Stimulated activated naive CD4-positive, alpha-beta T cell treated with Interleukin-2 at 50 U/mL for 16 hours (primary cell): Measurements from ENCODE around the gene ABHD2.
"Not testable (repeated sequence)": the region's sequence is repeated elsewhere in the genome, so short reads cannot be mapped to it uniquely, and the experiment has no call there.

Source experiments
- DNase-seq: peaks from one replicate; lab custom pipeline; 2025; lab: John Stamatoyannopoulos, UW

Gene ABHD2

DNA sequence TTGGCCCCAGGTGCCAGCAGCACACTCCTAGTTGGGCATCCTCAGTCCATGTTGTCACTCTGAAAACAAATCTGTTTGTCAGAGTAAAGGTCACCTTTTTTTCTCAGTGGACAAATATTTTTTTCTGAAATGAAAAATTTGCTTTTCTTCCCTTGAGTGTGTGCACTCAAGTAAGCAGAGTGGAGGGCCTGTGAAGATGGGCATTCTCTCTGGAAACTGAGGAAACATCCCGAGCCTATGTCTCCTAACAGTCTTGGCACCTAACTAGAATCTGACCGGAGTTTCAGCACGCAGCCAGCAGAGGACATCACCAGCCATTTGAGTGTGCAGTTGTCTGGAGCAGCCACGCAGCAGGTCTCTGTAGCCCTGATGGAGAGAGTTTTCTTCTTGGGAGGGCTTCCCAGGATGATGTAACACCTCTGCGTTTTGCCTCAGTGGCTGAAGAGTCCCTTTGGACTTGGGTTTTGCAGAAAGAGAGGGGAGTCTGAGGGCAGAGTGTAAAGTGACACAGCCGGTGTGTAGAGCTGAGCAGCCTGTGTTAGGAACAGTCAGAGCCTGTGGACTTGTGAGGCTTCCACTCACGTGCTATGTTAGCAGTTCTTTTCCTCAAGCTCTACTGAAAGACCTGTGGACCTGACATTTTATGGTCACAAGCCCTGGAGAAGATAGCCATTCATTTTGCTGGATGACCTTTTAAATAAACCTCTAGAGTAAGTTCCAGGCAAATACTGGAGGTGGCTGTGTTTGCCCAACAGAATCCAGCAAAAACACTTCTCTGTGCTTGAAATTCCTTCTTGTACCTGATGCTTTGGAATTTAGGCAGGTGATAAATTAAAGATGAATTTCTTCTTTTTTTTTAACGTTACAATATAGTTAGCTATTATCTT is 51.6 kb downstream of the ABHD2 start:
- DNase-seq, result no peak

DNA sequence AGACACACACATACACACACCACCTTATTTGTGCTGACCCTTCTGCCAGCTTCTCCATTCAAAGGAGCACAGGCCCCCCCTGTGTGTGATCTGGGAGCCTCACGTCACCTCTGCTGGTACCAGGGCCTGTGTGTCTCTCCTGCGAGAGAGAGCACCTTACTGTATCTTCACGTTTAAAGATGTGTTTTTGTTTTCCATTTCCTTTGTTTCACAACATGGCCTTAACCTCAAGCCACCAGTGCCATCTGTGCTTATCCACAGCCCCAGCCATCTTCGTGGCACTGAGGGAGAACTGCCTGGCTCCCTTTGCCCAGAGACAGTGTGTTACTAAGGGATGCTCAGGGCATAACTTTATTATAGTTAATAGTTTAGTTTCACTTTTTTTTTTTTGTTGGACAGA is 52.3 kb downstream of the ABHD2 start:
- DNase-seq, result no peak

DNA sequence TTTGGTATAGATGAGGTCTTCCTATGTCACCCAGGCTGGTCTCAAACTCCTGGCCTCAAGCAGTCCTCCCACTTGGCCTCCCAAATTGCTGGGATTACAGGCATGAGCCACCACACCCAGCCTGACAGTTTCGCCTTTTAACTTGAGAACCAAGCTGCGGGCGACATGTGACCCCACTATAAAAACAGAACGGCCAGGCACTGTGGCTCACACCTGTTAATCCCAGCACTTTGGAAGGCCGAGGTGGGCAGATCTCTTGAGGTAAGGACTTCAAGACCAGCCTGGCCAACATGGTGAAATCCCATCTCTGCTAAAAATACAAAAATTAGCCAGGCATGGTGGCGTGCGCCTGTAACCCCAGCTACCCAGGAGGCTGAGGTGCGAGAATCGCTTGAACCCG is 52.9 kb downstream of the ABHD2 start:
- not testable (repeated sequence) for DNase-seq

DNA sequence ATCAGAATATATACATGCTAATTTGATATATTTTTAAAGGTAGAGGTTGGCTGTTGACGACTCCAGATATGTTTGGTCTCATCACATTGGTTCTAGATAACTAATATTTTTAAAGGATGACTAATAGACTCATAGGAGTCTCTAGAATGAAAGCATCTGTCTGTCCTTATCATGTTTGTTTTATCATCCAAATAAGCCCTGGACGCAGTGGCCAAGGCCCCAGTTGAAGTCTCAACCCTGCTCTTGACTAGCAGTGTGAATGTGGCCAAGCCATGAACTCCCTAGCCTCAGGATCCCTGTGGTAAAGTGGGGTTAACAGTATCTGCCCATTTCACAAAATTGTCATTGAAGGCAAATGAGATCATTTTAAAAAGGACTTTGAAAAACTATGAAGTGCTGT is 53.6 kb downstream of the ABHD2 start:
- DNase-seq, result no peak

DNA sequence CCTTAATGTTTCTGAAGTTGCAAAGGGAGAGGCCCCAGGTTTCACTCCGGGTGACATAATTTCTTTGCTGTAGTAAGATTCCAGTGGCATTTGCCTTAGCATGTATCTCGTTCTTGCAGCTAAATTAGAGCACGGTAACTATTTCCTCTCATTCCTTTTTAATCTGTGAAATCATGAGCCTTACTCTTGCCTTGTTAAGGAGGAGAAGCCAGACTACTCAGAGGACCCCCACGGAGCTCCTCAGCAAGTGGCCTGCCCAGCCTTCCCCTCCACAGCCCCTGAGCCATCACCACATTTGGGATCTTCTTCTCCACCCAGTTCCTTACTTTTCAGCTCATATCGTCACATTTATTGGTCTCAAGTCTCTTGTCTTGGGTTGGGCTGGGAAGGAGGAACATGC is 54.2 kb downstream of the ABHD2 start:
- DNase-seq, result no peak

DNA sequence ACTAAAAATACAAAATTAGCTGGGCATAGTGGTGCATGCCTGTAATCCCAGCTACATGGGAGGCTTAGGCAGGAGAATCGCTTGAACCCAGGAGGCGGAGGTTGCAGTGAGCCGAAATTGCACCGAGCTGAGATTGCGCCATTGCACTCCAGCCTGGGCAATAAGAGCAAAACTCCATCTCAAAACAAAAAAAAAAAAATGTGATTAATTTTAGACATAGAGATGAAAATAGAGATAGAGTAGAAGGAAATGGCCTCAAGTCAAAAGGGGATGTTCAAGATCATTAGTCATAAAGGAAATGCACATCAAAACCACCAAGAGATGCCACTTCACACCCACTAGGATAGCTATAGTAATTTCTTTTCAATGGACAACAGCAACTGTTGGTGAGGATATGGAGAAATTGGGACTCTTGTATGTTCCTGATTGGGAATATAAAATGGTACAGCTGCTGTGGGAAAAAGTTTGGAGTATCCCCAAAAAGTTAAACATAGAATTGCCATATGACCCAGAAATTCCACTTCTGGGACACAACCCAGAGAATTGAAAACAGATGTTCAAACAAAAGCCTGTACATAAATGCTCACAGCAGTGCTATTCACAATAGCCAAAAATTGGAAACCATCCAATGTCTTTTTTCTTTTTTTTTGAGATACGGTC is 55.4 kb downstream of the ABHD2 start:
- DNase-seq, result no peak

DNA sequence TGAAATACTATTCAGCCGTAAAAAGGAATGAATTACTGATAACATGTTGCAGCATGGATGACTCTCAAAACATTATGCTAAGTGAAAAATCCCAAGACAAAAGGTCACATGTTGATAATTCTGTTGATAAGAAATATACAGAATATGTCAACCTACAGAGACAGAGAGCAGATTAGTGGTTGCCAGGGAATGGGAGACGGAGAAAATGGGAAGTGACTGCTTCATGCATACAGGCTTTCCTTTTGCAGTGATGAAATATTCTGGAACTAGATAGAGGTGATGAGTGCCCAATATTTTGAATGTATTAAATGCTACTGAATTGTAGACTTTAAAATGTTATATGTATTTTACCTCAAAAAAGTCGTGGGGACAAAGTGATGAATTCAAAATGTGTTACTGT is 56.2 kb downstream of the ABHD2 start:
- DNase-seq, result no peak

DNA sequence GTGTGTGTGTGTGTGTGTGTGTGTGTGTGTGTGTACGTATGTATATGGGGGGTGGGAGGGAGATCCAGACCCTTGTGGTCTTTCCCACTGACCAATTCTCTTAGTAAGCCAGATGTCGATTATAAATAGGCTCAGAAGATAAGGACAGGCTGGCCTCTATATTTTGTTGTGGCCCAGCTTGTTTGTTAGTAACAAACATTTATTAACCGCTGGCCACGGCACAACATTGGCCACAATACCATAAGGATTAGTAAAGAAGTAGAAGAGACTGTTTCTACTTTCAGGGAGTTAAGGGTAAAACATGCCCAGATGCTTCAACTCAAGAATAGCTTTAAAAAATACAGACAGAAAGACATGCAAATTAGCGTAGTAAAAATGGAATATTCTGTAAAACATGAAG is 58.1 kb downstream of the ABHD2 start:
- no peak for DNase-seq

DNA sequence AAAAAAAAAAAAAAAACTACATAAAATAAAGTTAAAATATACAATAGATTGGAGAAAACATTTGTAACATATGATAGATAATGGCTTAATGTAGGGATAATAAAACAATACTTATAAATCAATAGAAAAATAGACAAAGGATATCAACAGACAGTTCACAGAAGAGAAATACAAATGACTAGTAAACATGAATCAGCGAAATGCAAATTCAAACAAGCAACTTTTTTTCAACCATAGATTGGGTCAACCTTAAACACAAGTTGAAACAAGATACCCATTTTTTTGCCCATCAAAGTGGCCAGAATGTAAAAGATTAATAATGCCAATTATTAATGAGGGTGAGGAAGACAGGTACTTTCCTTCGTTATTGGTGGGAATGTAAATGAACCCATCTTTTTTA is 59.9 kb downstream of the ABHD2 start:
- DNase-seq, result no peak

DNA sequence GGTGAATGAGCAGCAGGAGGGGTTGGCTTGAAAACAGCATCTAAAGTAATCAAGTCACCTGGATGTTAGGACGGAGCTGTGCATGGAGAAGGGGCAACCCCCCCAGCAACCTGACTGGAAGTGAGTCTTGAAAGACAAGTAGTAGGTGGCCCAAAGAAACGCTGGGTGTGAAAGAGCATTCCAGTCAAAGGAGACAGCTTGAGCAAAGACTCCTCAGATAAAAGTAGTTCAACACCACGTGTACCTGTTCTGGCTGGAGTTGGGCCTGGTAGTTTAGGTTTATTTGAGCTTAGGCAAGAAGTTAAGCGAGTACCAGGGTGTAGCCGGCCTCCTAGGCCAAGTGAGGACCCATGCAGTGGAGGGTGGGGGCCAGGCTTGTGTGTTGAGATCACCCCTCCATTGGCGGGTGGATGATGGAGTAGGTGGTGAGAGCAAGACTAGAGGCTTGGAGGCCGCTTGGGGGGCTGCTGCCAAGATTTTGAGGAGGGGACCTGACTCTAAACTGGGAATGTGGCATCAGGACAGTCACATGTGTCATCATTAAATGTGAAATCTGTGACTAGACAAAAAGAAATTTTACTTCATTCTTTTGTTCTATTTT is 61.3 kb downstream of the ABHD2 start:
- no peak for DNase-seq

DNA sequence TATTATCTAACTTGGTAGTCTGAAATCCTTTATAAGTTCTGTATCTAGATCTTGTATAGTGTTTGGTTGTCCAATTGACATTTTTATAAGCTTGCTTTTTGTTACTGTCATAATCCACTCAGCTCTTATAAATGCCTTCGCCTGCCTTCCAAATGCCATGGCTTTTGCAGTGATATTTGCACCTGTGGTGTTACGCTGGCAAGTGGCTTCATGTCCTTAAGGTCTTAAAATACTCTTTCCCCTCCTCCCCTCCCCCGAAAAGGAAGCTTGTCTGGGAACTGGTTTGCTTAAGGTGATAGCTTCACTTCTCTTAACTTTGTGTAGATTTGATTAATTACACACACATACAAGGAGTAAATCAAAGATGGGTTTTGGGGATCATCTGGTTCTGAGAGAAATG is 62.0 kb downstream of the ABHD2 start:
- no peak for DNase-seq

DNA sequence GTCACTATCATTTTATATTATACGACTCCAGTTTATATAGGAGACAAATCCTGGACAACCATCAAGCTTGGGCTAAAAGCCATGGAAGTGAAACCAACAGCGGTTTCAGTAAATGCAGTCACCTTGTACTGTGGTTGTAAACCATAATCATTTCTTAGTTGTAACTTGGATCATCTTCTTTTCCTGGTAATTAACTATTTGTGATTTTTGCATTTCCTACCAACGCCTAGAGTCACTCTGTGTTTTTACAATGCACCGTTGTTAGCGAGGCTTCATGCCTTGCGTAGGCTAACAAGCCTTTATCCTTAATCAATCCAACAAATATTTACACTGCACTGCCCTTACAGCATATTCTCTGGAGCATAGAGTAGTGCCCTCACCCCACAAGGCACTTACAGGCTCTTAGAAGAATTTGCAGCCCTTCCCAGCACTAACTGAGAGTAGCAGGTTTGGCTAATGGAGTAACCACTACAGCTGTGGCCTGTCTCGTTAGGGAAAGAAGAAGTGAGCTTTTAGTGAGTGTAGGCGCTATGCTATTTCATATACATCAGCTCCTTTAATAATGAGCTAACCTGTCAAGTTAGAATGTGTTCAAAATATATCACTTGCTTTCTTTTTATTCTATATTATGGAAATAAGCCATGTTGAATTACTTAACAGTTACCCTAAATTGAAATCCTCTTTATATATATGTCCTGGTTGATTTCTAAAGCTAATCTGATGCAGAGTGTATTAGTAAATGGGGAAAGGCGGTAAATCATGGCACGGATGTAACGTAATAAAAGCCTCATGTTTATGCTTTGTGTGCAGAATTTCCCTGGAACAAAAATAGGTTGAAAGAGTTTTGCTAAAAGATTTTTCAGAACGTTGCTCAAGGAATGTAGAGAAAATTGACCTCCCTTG is 62.8 kb downstream of the ABHD2 start:
- no peak for DNase-seq

DNA sequence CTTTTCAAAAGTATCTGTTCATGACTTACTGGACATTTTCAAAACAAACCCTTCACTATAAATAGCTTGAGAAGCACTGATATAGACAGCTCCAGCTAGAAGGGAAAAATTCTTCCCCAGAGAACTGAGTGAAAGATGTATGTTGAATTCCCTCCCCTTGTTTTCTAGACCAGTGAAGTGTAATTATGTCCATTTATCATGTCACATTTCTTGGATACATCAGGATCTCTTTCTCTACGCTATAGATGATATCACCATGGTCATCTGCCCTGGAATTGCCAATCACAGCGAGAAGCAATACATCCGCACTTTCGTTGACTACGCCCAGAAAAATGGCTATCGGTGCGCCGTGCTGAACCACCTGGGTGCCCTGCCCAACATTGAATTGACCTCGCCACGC is 66.9 kb downstream of the ABHD2 start:
- no peak for DNase-seq

DNA sequence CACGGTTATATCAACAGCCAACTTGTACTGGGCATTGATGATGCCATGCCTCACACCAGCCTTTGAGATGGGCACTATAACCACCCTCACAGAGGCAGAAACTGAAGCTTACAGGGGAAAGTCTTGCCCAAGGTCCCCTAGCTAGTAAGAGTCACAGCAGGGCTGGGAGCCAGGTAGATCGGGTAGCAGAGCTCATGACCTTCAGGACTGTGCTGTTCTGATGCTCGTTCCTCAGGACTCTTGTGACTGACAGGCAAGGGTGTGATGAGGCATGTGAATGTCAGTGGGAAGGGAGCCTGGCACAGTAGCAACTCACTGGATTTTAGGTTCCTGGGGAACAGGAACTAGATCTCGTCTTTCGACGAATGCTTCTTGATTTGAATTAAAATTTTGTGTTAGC is 67.4 kb downstream of the ABHD2 start:
- DNase-seq, result no peak

DNA sequence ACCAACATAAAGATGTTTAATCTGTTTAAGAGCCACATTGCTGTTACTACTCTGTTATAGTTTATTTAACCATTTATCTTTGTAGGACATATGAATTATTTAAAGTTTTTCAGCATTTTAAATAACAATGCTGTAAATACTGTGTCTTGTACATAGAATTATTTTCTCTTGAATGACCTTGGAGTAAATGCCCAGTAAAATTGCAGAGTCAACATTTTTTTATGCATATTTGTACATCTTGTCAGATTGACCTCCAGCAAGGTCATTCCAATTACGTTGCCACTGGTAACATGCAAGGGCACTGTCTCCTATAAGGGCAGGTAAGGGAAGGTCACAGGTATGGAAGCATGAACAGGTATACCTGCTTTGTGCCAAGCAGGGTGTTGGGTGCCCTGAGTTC is 68.8 kb downstream of the ABHD2 start:
- no peak for DNase-seq

DNA sequence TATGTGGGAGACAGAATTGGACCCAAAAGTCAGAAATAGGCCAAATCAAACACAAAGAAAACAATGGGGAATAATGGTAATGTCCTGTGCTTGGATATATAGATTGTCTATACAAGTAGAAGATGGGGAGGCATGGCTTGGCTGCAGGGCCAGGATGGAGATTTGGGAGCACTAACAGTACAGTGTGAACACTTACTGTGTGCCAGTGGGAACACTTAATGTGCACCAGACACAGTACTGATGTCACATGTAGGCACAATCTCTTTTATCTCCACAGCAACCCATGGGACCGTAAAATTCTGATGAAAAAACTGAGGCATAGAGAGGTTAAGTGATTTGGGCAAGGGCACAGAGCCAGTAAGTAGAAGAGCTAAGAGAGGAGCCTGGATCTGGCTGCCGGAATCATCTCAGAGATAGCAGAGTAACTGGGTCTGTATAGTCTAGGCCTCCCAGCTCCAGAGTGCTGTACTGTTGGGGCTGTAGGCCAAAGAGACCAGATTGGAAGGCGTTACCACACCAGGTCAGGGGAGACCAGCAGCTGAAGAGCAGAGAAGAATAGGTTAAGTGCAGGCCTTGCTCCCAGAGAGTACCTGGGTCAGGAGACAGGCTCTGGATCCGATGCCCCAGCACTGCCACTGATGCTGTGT is 69.8 kb downstream of the ABHD2 start:
- DNase-seq, result no peak

DNA sequence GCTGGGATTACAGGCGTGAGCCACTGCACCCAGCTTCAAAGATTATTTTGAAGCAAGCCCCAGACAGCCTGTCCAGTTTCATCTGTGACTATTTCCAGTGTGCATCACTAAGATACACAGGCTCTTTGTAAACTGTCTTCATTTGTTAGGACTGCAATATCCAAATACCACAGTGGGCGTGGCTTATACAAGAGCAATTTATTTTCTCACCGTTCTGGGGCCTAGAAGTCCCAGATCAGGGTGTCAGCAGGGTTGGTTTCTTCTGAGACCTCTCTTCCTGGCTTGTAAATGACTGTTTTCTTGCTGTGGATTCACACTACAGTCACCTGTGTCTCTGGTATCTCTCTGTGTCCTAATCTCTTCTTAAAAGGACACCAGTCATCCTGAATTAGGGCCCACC is 73.4 kb downstream of the ABHD2 start:
- DNase-seq, result no peak

DNA sequence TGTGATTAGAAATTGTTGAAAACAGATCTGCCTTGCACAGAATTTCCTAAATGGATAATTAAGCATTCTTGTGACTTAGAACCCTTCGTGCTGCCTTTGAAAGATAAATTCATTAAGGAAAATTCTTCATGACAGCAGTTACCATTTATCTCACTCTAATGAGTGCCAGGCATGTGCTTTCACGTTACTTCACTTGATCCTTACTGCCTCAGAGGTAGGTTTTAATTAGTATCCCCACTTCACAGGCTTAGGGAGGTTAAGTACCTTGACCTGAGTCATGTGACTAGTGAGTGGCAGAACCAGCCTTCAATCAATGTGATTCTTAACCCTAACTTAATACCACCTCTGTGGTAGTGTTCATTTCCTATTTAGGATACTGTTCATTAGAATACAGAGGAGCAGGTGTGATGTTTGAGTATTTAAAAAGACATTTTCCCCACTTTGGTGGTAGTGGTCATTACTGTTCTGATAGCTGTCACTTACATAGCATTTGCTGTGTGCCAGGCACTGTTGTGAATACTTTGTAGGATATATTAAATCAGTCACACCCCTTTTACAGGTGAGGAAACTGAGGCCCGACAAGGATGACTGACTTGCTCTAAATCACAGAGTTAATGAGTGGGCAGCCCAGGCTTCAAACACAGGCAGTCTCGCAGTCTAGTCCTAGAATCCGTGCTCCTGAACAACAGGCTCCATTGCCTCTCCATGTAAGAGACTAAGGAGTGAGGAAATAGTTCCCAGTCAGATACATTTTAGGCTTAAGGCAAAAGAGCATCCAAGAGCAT is 75.2 kb downstream of the ABHD2 start:
- no peak for DNase-seq

DNA sequence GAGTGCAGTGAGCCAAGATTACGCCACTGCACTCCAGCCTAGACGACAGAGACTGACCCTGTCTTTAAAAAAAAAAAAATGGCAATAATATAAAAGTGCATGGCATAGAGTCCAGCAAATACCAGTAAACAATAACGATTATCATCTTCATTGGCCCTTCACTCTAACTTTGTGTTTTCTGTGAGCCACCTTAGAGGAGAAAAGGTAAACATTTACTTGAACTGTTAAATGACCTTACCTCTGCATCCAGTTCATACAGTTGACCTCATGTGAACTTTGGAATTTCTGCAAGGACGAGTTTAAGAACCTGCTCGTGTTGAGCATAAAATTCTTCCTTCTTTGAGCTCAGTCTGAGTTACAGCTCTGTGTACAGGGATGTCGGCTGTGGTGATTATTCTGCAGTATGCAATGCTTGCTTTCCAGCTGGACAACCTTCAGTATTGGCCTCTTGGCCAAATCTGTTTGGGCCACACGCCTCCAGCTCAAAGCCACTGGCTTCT is 76.5 kb downstream of the ABHD2 start:
- no peak for DNase-seq

DNA sequence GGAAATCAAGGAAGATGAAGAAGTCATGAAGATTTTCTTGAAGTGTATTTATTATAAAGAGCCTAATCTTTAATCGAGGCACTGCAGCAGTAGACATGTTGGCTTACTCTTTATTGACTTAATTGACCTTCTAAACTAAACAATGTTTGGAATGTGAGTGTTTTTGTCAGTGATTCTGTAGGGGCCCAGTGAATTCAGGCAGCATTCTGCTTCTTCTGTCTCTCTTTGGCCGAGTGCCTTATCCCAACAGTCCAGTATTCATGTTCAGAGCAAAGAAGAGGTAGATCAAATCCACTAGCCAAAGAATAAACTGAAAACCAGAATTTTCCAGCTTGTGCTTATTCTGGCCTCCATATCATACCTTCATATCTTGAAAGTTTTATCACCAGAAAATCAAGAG is 77.4 kb downstream of the ABHD2 start:
- DNase-seq, result no peak
